ENCODE measurements around the gene CTIF. TPM values are rescaled to one million over a fixed set of nuclear protein-coding genes. Genes with fewer than 3 reads are reported as not detected.

Gene CTIF
- total RNA-seq, 4 donors from 2014 or later: 72.2 to 137 (median 86.5) TPM

- 92 to 98% methylated on average over 4 of the region's 4 CpGs for WGBS, 2 donors
- Histone ChIP-seq H3K4me1 (peaks cover 0 to 11% (median under 1%) of the 10 kb centered on the region in 4 donors), H3K27ac (no peak overlapping the region), H3K4me3 (no peak overlapping the region), H3K36me3 (peaks cover 0 to 46% (median 0%) of the 10 kb centered on the region in 3 donors), H3K9me3 (no peaks in the 10 kb centered on the region), H3K27me3 (no peaks in the 10 kb centered on the region)
- DNase-seq (ENCODE audit: low spot score in 2 of 2): peak in 1 of 2 donors; percentile 3
- TF ChIP-seq CTCF (IDR thresholded peaks at IDR 0.05) (no peak), POLR2A (IDR thresholded peaks at IDR 0.05) (no peak), EP300 (IDR thresholded peaks at IDR 0.05) (no peak)
Observed at GRCh38 chr18:48795696-48796095, 256.9 kb downstream of the CTIF start.

GRCh38 chr18:48796491-48797205, 257.8 kb downstream of the CTIF start:
- H3K4me1 ChIP-seq: peaks cover 0 to 5% (median 0%) of the 10 kb centered on the region in 4 donors
- no peak overlapping the region for H3K4me3 ChIP-seq
- H3K36me3 ChIP-seq: peaks cover 0 to 44% (median 0%) of the 10 kb centered on the region in 3 donors
- no peaks in the 10 kb centered on the region for H3K27me3 ChIP-seq
- peak in 1 of 2 donors; percentile 8 for DNase-seq (ENCODE audit: low spot score in 2 of 2)
- TF ChIP-seq POLR2A (IDR thresholded peaks at IDR 0.05): no peak
- no peak for TF ChIP-seq EP300 (IDR thresholded peaks at IDR 0.05)
- no peak for TF ChIP-seq CTCF (IDR thresholded peaks at IDR 0.05)
- H3K9me3 ChIP-seq: no peaks in the 10 kb centered on the region
- no peak overlapping the region for H3K27ac ChIP-seq
- WGBS, 2 donors: 86 to 88% methylated on average over 6 of the region's 6 CpGs

GRCh38 chr18:48797841-48798255, 259.0 kb downstream of the CTIF start:
- no peak for TF ChIP-seq CTCF (IDR thresholded peaks at IDR 0.05)
- no peak for TF ChIP-seq POLR2A (IDR thresholded peaks at IDR 0.05)
- TF ChIP-seq EP300 (IDR thresholded peaks at IDR 0.05): no peak
- no peak overlapping the region for H3K27ac ChIP-seq
- WGBS, 2 donors: 74 to 84% methylated on average over 8 to 9 of the region's 9 CpGs
- H3K4me1 ChIP-seq: peaks cover 0 to 5% (median 0%) of the 10 kb centered on the region in 4 donors
- H3K27me3 ChIP-seq: no peaks in the 10 kb centered on the region
- peaks cover 0 to 53% (median 0%) of the 10 kb centered on the region in 3 donors for H3K36me3 ChIP-seq
- no peak for DNase-seq (ENCODE audit: low spot score in 2 of 2)
- H3K4me3 ChIP-seq: no peak overlapping the region
- no peaks in the 10 kb centered on the region for H3K9me3 ChIP-seq

- no peak overlapping the region for H3K4me3 ChIP-seq
- WGBS, 2 donors: 92 to 95% methylated on average over 17 of the region's 17 CpGs
- peaks cover 0 to 5% (median 0%) of the 10 kb centered on the region in 4 donors for H3K4me1 ChIP-seq
- no peak for DNase-seq (ENCODE audit: low spot score in 2 of 2)
- no peaks in the 10 kb centered on the region for H3K9me3 ChIP-seq
- peaks cover 0 to 57% (median 0%) of the 10 kb centered on the region in 3 donors for H3K36me3 ChIP-seq
- TF ChIP-seq EP300 (IDR thresholded peaks at IDR 0.05) (no peak), POLR2A (IDR thresholded peaks at IDR 0.05) (no peak)
- no peaks in the 10 kb centered on the region for H3K27me3 ChIP-seq
- H3K27ac ChIP-seq: no peak overlapping the region
Observed at GRCh38 chr18:48798334-48799245, 259.8 kb downstream of the CTIF start.

- Histone ChIP-seq H3K4me1 (peaks cover 0 to 5% (median 0%) of the 10 kb centered on the region in 4 donors), H3K9me3 (no peaks in the 10 kb centered on the region), H3K27ac (no peak overlapping the region), H3K27me3 (no peaks in the 10 kb centered on the region), H3K4me3 (no peak overlapping the region), H3K36me3 (peaks cover 0 to 62% (median 0%) of the 10 kb centered on the region in 3 donors)
- TF ChIP-seq CTCF (IDR thresholded peaks at IDR 0.05) (no peak), EP300 (IDR thresholded peaks at IDR 0.05) (no peak), POLR2A (IDR thresholded peaks at IDR 0.05) (no peak)
- DNase-seq (ENCODE audit: low spot score in 2 of 2): no peak
- 82 to 96% methylated on average over 8 of the region's 8 CpGs for WGBS, 2 donors
Observed at GRCh38 chr18:48799724-48800315, 261.0 kb downstream of the CTIF start.
